ENCODE data around the gene CYP2D6.
"Not testable (repeated sequence)": the region's sequence is repeated elsewhere in the genome, so short reads cannot be mapped to it uniquely, and the experiment has no call there.

DNA sequence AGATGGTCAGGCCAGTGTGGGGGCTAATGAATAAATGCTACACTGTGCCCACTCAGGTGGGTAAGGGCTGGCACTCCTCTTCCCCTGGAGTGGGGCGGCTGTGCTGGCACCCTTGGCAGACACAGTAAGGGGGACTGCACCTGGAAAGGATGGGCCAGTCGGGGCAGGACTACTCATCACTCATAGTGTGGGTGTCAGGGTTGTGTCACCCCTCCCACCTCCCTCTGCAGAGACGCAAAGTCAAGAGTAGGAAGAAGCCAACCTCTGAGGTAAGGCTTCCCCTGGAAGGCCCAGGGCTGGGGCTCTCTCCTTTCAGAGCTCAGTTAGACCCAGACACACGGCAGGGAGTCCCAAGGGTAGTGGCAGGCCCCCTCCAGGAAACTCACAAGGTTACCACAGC, 5.1 kb upstream of the CYP2D6 start:
- TF ChIP-seq CTCF (conservative IDR thresholded peaks at IDR 0.05; ENCODE audit: low read depth, low read length); EZH2 (IDR thresholded peaks at IDR 0.05; ENCODE audit: low read length, unreplicated experiment): not testable (repeated sequence)
